ENCODE results near the gene VSIG10. TPM values are rescaled to one million over a fixed set of nuclear protein-coding genes. Genes with fewer than 3 reads are reported as not detected.

VSIG10 gene
- total RNA-seq, 1 experiment from 2014 or later, result 36.1 TPM

GRCh38 chr12:118017926-118018325 is 85.9 kb downstream of the VSIG10 start:
- Histone ChIP-seq H3K27me3 (ENCODE audit: control insufficient read depth, insufficient read depth, low read length) (no peaks in the 10 kb centered on the region), H3K4me3 (ENCODE audit: insufficient read depth, low read depth, low read length) (no peak overlapping the region), H3K36me3 (replicated peaks; ENCODE audit: control insufficient read depth, insufficient read depth, low read length) (peaks cover 19% of the 10 kb centered on the region)
- no peak for DNase-seq

GRCh38 chr12:118016424-118017264 is 87.2 kb downstream of the VSIG10 start, which contains the start of gene RFC5:
TSS of gene RFC5 (plus strand) at chr12:118016703. CDS start at chr12:118016828, 125 bp downstream.
- Histone ChIP-seq H3K4me3 (ENCODE audit: insufficient read depth, low read depth, low read length) (peak within 1 kb of the TSS; percentile 85), H3K36me3 (replicated peaks; ENCODE audit: control insufficient read depth, insufficient read depth, low read length) (peaks cover 13% of the 10 kb centered on the region), H3K27me3 (ENCODE audit: control insufficient read depth, insufficient read depth, low read length) (no peaks in the 10 kb centered on the region)
- peak; percentile 98 for DNase-seq

GRCh38 chr12:118015944-118016343 is 87.9 kb downstream of the VSIG10 start:
- H3K4me3 ChIP-seq (ENCODE audit: insufficient read depth, low read depth, low read length), result no peak overlapping the region; the same call in 1 of the 2 replicates
- no peak for DNase-seq

GRCh38 chr12:118015306-118015705 is 88.5 kb downstream of the VSIG10 start:
- no peak for DNase-seq
- Histone ChIP-seq H3K36me3 (replicated peaks; ENCODE audit: control insufficient read depth, insufficient read depth, low read length) (peaks cover 10% of the 10 kb centered on the region), H3K27me3 (ENCODE audit: control insufficient read depth, insufficient read depth, low read length) (no peaks in the 10 kb centered on the region), H3K4me3 (ENCODE audit: insufficient read depth, low read depth, low read length) (no peak overlapping the region)

More at GRCh38 chr12:118015944-118016343, 87.9 kb downstream of the VSIG10 start:
- peaks cover 13% of the 10 kb centered on the region for H3K36me3 ChIP-seq (replicated peaks; ENCODE audit: control insufficient read depth, insufficient read depth, low read length)
- H3K27me3 ChIP-seq (ENCODE audit: control insufficient read depth, insufficient read depth, low read length), result no peaks in the 10 kb centered on the region

Other genes starting within 250 kb of the VSIG10 start
- gene KSR2, start 135.0 kb downstream of the VSIG10 start, total RNA-seq (2014; rRNA removed; shearing (Covaris generic)), result 0.10 and 0.15 TPM in 2 replicates
- 55.0 and 59.1 TPM in 2 replicates for gene RFC5, start 87.3 kb downstream of the VSIG10 start, total RNA-seq (2014; rRNA removed; shearing (Covaris generic))
- gene WSB2, start 42.8 kb downstream of the VSIG10 start, total RNA-seq (2014; rRNA removed; shearing (Covaris generic)), result 103 and 104 TPM in 2 replicates
- 338 and 372 TPM in 2 replicates for gene PEBP1, start 32.1 kb upstream of the VSIG10 start, total RNA-seq (2014; rRNA removed; shearing (Covaris generic))

Measured in H7 (cell line).